SJSA1 (cell line): ENCODE measurements around the gene PRM2. TPM values are rescaled to one million over a fixed set of nuclear protein-coding genes. Genes with fewer than 3 reads are reported as not detected.

Source experiments
- DNase-seq, 2 experiments: peaks; one replicate each; pipeline ENCODE4 v3.0.0-alpha.2; 2015 to 2020; ENCODE audit warnings: low spot score in 2 of 2, low read depth in 1 of 2
- H3K27ac ChIP-seq: fragments of 250-450 bp; sonication (Bioruptor Pico); 2 replicates; pipeline ENCODE4 v1.5.1; 2020; ENCODE audit warnings: mild to moderate bottlenecking, moderate library complexity
- H3K27me3 ChIP-seq: fragments of 250-450 bp; sonication (Bioruptor Pico); replicated peaks from 2 replicates; pipeline ENCODE4 v1.5.1; 2020; ENCODE audit warnings: mild to moderate bottlenecking, moderate library complexity
- H3K36me3 ChIP-seq: fragments of 250-450 bp; sonication (Bioruptor Pico); 2 replicates; pipeline ENCODE4 v1.5.1; 2020; ENCODE audit warnings: mild to moderate bottlenecking
- H3K4me1 ChIP-seq: fragments of 250-450 bp; sonication (Bioruptor Pico); replicated peaks from 2 replicates; pipeline ENCODE4 v1.6.1; 2021; ENCODE audit warnings: mild to moderate bottlenecking
- H3K4me3 ChIP-seq: fragments of 250-450 bp; sonication (Bioruptor Pico); 2 replicates; pipeline ENCODE4 v1.5.1; 2020; ENCODE audit warnings: mild to moderate bottlenecking
- H3K9me3 ChIP-seq: fragments of 250-450 bp; sonication (Bioruptor Pico); replicated peaks from 2 replicates; pipeline ENCODE4 v1.5.1; 2020; ENCODE audit warnings: mild to moderate bottlenecking
- total RNA-seq: library from RNA; depleted of rRNA; stranded (reverse); fragments of >200 nt; shearing (Covaris generic); gene quantifications from 2 replicates; pipeline ENCODE4 v1.2.3, GENCODE V29; 2014; rRNA removed

PRM2 gene
- total RNA-seq, 1 experiment from 2014 or later = not detected

GRCh38 chr16:11232852-11233726 lies 43.2 kb downstream of the PRM2 start:
- H3K27ac ChIP-seq = no peak overlapping the region
- H3K9me3 ChIP-seq = no peaks in the 10 kb centered on the region
- H3K27me3 ChIP-seq = no peaks in the 10 kb centered on the region
- H3K4me1 ChIP-seq = 0 out of 2 replicates have a peak, but pooled peaks cover 3% of the 10 kb centered on the region
- DNase-seq = no peak
- H3K4me3 ChIP-seq = no peak overlapping the region
- H3K36me3 ChIP-seq = no peaks in the 10 kb centered on the region

- no peaks in the 10 kb centered on the region for H3K9me3 ChIP-seq
- H3K4me1 ChIP-seq = 0 out of 2 replicates have a peak, but pooled peaks cover 3% of the 10 kb centered on the region
Observed at GRCh38 chr16:11232302-11232851, 43.9 kb downstream of the PRM2 start.

GRCh38 chr16:11231367-11231970 lies 44.8 kb downstream of the PRM2 start:
- DNase-seq = no peak
- H3K9me3 ChIP-seq = no peaks in the 10 kb centered on the region
- 0 out of 2 replicates have a peak, but pooled peaks cover 3% of the 10 kb centered on the region for H3K4me1 ChIP-seq

More at GRCh38 chr16:11232302-11232851, 43.9 kb downstream of the PRM2 start:
- Histone ChIP-seq H3K4me3 (no peak overlapping the region), H3K36me3 (no peaks in the 10 kb centered on the region), H3K27me3 (no peaks in the 10 kb centered on the region), H3K27ac (no peak overlapping the region)
- no peak for DNase-seq

GRCh38 chr16:11229906-11230305 lies 46.4 kb downstream of the PRM2 start:
- no peak for DNase-seq
- Histone ChIP-seq H3K27me3 (no peaks in the 10 kb centered on the region), H3K36me3 (no peaks in the 10 kb centered on the region), H3K4me3 (no peak overlapping the region), H3K27ac (no peak overlapping the region), H3K4me1 (0 out of 2 replicates have a peak, but pooled peaks cover 3% of the 10 kb centered on the region), H3K9me3 (no peaks in the 10 kb centered on the region)

More at GRCh38 chr16:11231367-11231970, 44.8 kb downstream of the PRM2 start:
- Histone ChIP-seq H3K4me3 (no peak overlapping the region), H3K27ac (no peak overlapping the region), H3K36me3 (no peaks in the 10 kb centered on the region), H3K27me3 (no peaks in the 10 kb centered on the region)

GRCh38 chr16:11229432-11229831 lies 46.8 kb downstream of the PRM2 start:
- Histone ChIP-seq H3K27me3 (no peaks in the 10 kb centered on the region), H3K9me3 (no peaks in the 10 kb centered on the region), H3K27ac (no peak overlapping the region), H3K4me1 (0 out of 2 replicates have a peak, but pooled peaks cover 3% of the 10 kb centered on the region), H3K4me3 (no peak overlapping the region), H3K36me3 (no peaks in the 10 kb centered on the region)
- DNase-seq = no peak

- no peaks in the 10 kb centered on the region for H3K4me1 ChIP-seq
- H3K27me3 ChIP-seq = no peaks in the 10 kb centered on the region
- no peak overlapping the region for H3K4me3 ChIP-seq
Observed at GRCh38 chr16:11225677-11226549, 50.4 kb downstream of the PRM2 start.

More at GRCh38 chr16:11225677-11226549, 50.4 kb downstream of the PRM2 start:
- H3K9me3 ChIP-seq = no peaks in the 10 kb centered on the region
- no peak overlapping the region for H3K27ac ChIP-seq
- no peaks in the 10 kb centered on the region for H3K36me3 ChIP-seq
- DNase-seq = no peak

Other genes starting within 250 kb of the PRM2 start
- 8.1 and 9.0 TPM in 2 replicates for gene SOCS1, start 20.3 kb downstream of the PRM2 start, total RNA-seq
- 0.31 TPM in 1 of 2 replicates, not detected in the other for gene TNP2, start 7.2 kb downstream of the PRM2 start, total RNA-seq
- not detected in 2 replicates for gene PRM3, start 2.9 kb downstream of the PRM2 start, total RNA-seq
- not detected in 2 replicates for gene PRM1, start 4.8 kb upstream of the PRM2 start, total RNA-seq
- gene RMI2, start 69.0 kb upstream of the PRM2 start, total RNA-seq = 29.1 and 36.8 TPM in 2 replicates